GM12801 (cell line): ENCODE data around the gene UMAD1.

Experiments
- TF ChIP-seq, protein P1 (sequence below): IDR thresholded peaks from one replicate; pipeline ENCODE4 v1.5.1; 2011; ENCODE audit warnings: control low read depth; ENCODE audit not compliant: insufficient read length; ENCODE audit errors: extremely low read depth

The UMAD1 gene

DNA sequence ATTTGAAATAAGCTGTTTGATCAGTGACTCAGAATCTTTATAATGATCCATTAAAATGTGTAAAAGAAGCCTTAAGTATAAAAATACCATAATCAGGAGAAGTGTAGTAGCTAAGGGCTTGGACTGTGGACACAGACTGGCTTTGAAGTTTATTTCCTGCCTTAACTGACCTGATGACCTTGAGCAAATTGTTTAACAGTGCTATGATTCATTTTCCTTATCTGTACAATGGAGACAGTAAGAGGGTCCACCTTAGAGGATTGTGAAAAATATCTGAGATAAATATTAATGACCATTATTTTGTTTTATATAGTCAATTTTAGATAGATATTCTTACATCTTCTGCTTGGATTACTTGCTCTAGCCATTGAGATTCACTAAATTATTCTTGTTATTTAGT, 91.2 kb downstream of the UMAD1 start:
- TF ChIP-seq, protein P1, sequence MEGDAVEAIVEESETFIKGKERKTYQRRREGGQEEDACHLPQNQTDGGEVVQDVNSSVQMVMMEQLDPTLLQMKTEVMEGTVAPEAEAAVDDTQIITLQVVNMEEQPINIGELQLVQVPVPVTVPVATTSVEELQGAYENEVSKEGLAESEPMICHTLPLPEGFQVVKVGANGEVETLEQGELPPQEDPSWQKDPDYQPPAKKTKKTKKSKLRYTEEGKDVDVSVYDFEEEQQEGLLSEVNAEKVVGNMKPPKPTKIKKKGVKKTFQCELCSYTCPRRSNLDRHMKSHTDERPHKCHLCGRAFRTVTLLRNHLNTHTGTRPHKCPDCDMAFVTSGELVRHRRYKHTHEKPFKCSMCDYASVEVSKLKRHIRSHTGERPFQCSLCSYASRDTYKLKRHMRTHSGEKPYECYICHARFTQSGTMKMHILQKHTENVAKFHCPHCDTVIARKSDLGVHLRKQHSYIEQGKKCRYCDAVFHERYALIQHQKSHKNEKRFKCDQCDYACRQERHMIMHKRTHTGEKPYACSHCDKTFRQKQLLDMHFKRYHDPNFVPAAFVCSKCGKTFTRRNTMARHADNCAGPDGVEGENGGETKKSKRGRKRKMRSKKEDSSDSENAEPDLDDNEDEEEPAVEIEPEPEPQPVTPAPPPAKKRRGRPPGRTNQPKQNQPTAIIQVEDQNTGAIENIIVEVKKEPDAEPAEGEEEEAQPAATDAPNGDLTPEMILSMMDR, result no peak

DNA sequence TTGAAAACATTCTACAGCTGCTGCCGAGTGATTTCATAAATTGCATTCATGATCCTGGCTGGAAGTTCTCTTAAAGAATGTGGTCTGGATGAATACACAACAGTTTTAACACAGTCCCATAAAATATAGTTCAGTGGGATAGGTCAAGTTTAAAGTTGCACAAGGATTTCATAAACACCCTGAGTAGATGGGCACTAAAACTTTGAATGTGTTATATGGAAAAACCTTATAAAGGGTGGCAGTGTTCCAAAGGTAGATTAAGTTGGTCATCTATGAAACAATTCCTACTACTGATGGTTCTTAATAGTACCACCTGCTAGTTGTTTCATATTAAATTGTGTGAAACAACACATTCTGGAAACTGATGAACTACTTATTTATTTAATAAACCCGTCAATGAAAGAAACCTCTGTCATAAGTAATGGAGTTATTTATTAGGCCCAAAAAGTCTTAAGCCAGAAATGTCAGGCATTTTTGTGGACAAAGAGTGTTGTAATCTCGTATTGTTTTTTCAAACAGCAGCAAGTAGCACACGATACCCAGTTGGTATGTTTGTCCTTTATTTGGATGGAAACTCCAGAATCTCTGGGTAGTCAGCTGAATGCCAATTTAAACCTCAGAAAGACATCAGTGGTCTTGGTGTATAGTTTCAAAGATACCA, 92.2 kb downstream of the UMAD1 start:
- TF ChIP-seq, protein P1, result no peak

DNA sequence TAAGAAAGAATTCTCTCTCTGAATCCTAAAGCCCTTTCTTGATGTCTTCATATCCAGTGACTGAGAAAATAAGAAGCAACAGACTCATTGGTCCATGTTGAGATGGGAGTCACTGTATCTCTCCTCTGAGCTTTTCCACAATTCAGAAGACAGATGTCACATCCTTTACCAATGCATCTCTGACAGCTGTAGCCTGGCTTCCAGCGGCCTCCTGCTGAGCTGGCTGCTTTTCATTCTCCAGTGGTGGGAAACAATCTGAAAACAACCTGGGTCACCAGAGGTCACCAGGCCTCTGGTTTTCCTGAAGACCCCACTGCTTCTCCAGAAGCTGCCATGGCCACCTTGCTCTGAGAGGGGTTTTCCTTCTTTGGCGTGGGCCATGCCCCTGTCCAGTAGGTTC, 96.1 kb downstream of the UMAD1 start:
- TF ChIP-seq, protein P1, result no peak

DNA sequence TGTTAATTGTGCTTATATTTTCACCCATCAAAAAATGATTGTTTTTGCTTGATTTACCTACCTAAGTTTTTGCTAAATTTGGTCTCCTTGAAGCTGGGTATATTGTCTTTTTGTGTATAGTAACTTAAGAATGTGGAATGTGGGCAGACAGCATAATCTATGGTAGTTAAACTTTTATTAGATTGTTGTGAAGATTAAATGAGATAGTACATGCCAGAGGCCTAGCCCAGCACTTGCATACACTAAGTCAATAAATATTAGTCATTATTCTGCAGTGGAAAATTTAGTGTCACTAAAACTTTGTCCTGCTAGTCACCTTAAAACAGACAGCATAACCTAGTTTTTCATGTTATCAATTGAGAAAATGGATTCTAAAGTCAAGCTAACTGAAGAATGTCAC, 97.1 kb downstream of the UMAD1 start:
- TF ChIP-seq, protein P1, result no peak

DNA sequence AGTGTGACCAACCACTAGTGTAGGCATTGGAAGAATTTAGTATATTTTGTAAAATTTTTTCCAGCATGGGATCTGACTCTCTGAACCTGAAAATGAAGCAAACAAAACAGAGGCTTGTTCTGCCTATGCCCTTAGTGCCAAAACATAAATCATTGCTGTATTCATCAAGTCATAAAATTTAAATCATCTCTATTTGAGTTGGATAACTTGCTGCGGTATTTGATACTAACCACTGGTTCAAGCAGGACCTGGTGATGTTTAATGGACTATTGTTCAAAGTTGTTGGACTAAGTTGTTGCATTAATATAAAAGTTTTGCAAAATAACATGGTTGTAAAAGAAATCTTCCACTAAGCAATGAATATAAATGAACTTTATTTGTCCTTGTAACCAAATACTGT, 97.6 kb downstream of the UMAD1 start:
- TF ChIP-seq, protein P1, result no peak

DNA sequence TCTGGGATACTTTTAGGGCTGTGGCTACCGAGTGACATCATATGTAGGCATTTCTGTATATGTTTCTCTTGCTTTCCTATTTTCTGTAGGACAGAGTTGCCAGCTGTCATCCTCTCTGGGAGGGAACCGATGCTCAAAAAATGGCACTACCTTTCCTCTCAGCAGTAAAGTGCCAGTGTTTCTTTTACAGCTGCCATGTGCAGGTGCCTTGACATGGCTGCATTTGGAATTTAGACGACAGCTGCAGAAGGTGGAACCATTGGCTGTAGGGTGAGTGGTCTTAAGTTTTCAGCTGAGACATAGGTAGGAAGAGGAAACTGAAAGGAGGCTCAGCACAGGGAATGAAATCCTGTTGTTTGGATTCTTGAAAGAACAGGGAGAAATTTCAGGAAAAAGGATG, 98.1 kb downstream of the UMAD1 start:
- TF ChIP-seq, protein P1, result no peak

DNA sequence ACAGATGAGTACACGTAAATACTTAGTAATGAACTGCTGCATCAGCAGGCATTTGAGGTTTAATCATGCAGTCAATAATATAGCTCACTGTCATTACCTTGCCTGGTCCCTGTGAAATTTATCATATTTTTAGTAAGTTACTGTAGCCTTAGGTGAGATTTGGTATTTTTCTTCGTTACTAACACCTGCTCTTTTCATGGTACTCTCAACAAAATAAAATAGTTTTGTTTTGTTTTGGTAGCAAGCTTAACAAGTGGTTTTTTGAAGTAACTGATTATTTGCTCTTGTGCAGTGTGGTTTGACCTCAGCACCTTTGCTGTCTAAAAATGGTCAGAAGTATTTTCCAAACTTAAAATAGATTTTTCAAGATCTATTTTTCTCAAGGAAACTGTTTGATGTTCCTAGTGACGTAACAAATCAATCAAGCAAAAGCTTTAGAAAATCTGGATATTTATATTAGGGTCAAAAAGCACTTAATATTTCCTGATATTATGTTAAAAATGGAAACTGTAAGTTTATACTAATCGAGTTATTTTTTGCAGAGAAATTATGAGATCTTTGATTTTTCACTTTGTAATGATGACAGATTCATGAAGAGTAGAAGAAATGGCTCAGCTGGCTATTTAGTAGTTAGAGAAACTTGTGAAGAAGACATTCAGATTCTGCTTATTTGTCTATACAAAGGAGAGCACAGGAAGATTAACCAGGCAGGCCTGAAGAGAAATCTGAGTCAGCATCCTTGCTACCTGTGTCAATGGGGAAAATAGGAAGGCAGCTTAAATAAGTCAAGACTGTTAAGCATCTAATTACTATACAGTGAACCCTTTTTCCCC, 98.9 kb downstream of the UMAD1 start:
- TF ChIP-seq, protein P1, result no peak
